GM12878 (cell line): ENCODE results near the gene CDH4. TPM values are rescaled to one million over a fixed set of nuclear protein-coding genes. Genes with fewer than 3 reads are reported as not detected.

ENCODE experiments used
- ATAC-seq: fragments of 200-7000 bp; cut with Tn5 transposase; 3 replicates; pipeline ENCODE4 v1.9.1; 2020; ENCODE audit warnings: mild to moderate bottlenecking, moderate library complexity
- BruUV-seq: library from RNA; stranded (reverse); fragments of 400-500 nt; replicated peaks from 2 replicates; lab custom pipeline; 2021; lab: Mats Ljungman, UMichigan
- CTCF ChIA-PET: fragments of 300-600 bp; sonication (Branson Sonifier 250); formaldehyde crosslinking; extraction: SDS; loops from one replicate; lab custom pipeline; 2021; ENCODE audit warnings: inconsistent platforms; lab: Yijun Ruan, JAX
- POLR2A ChIA-PET: fragments of 350-600 bp; formaldehyde crosslinking; extraction: SDS; loops from one replicate; lab custom pipeline; 2021; ENCODE audit warnings: inconsistent platforms; lab: Charles Lee
- RAD21 ChIA-PET: fragments of 300-600 bp; sonication (Branson Sonifier 250); formaldehyde crosslinking; loops from one replicate; lab custom pipeline; 2023; ENCODE audit warnings: antibody characterized with exemption; ENCODE audit not compliant: unreplicated experiment; lab: Charles Lee
- SMC1A ChIA-PET: fragments of 300-600 bp; sonication (Branson Sonifier 250); formaldehyde crosslinking; loops from one replicate; lab custom pipeline; 2023; ENCODE audit not compliant: unreplicated experiment, uncharacterized antibody; lab: Charles Lee
- DNase-seq: peaks from one replicate; pipeline ENCODE4 v3.0.0-alpha.2; 2011; ENCODE audit warnings: low read depth, low spot score
- FAIRE-seq: peaks from 3 replicates; lab custom pipeline; 2011; peaks lifted over from hg19 to GRCh38; lab: Jason Lieb, UNC
- H2AFZ ChIP-seq: 2 replicates; pipeline ENCODE4 v1.6.0; 2011; ENCODE audit warnings: low read depth, low read length, control low read depth; ENCODE audit not compliant: control insufficient read depth
- H3K27ac ChIP-seq: 2 replicates; pipeline ENCODE4 v1.5.1; 2011; ENCODE audit warnings: control low read depth; ENCODE audit not compliant: control insufficient read depth, insufficient read depth
- H3K27me3 ChIP-seq, 2 experiments: replicated peaks in 1 of 2; 2 replicates each; pipeline versions ENCODE4 v1.6.0 to v1.6.1; 2011; ENCODE audit warnings: low read length in 1 of 2; ENCODE audit not compliant: control insufficient read depth in 2 of 2, insufficient read depth in 2 of 2
- H3K36me3 ChIP-seq, 2 experiments: 2 replicates each; pipeline ENCODE4 v1.5.1; 2011; ENCODE audit warnings: low read length in 1 of 2; ENCODE audit not compliant: control insufficient read depth in 2 of 2, insufficient read depth in 2 of 2
- H3K4me1 ChIP-seq: 2 replicates; pipeline ENCODE4 v1.6.1; 2011; ENCODE audit warnings: mild to moderate bottlenecking, low read length, moderate library complexity, mixed read lengths; ENCODE audit not compliant: control insufficient read depth, insufficient read depth
- H3K4me2 ChIP-seq: 2 replicates; pipeline ENCODE4 v1.6.0; 2011; ENCODE audit warnings: control low read depth; ENCODE audit not compliant: control insufficient read depth, insufficient read depth
- H3K4me3 ChIP-seq: fragments of 200-600 bp; sonication (generic); 2 replicates; pipeline ENCODE4 v1.5.1; 2016
- H3K79me2 ChIP-seq: 2 replicates; pipeline ENCODE4 v1.6.0; 2011; ENCODE audit warnings: low read length; ENCODE audit not compliant: control insufficient read depth, insufficient read depth
- H3K9ac ChIP-seq: 2 replicates; pipeline ENCODE4 v1.8.0; 2011; ENCODE audit warnings: low read length, control low read depth, mixed read lengths; ENCODE audit not compliant: control insufficient read depth, insufficient read depth
- H3K9me3 ChIP-seq: replicated peaks from 3 replicates; pipeline ENCODE4 v1.5.1; 2011; ENCODE audit warnings: mild to moderate bottlenecking, low read length; ENCODE audit not compliant: control insufficient read depth, insufficient read depth
- H4K20me1 ChIP-seq: 2 replicates; pipeline ENCODE4 v1.6.0; 2011; ENCODE audit not compliant: control insufficient read depth, insufficient read depth
- HDAC6 ChIP-seq: fragments of 200-600 bp; sonication (generic); IDR thresholded peaks from one replicate; pipeline ENCODE4 v1.8.0; 2017; ENCODE audit warnings: antibody characterized with exemption; ENCODE audit not compliant: unreplicated experiment
- KDM1A ChIP-seq: fragments of 200-600 bp; sonication (generic); IDR thresholded peaks from 2 replicates; pipeline ENCODE4 v1.6.1; 2016; ENCODE audit warnings: borderline replicate concordance
- LARP7 ChIP-seq: fragments of 450-650 bp; IDR thresholded peaks from 2 replicates; pipeline ENCODE4 v1.6.1; 2017; ENCODE audit warnings: mild to moderate bottlenecking
- MEF2B ChIP-seq: fragments of 450-650 bp; IDR thresholded peaks from 2 replicates; pipeline ENCODE4 v1.6.1; 2018; ENCODE audit warnings: mild to moderate bottlenecking, moderate library complexity; ENCODE audit not compliant: partially characterized antibody, poor library complexity, severe bottlenecking
- NFXL1 ChIP-seq: fragments of 450-650 bp; IDR thresholded peaks from 2 replicates; pipeline ENCODE4 v1.6.1; 2017; ENCODE audit warnings: antibody characterized with exemption, mild to moderate bottlenecking, borderline replicate concordance
- NRF1 ChIP-seq: conservative IDR thresholded peaks from 2 replicates; pipeline ENCODE4 v1.6.1; 2011; ENCODE audit warnings: mild to moderate bottlenecking, low read depth, low read length, improper control_type of control experiment
- PAX5 ChIP-seq: IDR thresholded peaks from 2 replicates; pipeline ENCODE4 v1.6.1; 2011; ENCODE audit warnings: low read depth, low read length, borderline replicate concordance
- PML ChIP-seq: IDR thresholded peaks from 2 replicates; pipeline ENCODE4 v1.6.1; 2012; ENCODE audit warnings: low read length, inconsistent platforms
- RAD51 ChIP-seq: fragments of 450-650 bp; IDR thresholded peaks from 2 replicates; pipeline ENCODE4 v1.6.1; 2016; ENCODE audit warnings: moderate library complexity, mild to moderate bottlenecking, inconsistent platforms
- SRF ChIP-seq, 2 experiments: IDR thresholded peaks; 2 replicates each; pipeline ENCODE4 v1.6.1; 2011; ENCODE audit warnings: low read depth in 2 of 2, low read length in 2 of 2, mild to moderate bottlenecking in 1 of 2, moderate library complexity in 1 of 2
- TARDBP ChIP-seq: IDR thresholded peaks from 2 replicates; pipeline ENCODE4 v1.6.1; 2016; ENCODE audit warnings: borderline replicate concordance
- WRNIP1 ChIP-seq: IDR thresholded peaks from 2 replicates; pipeline ENCODE4 v1.6.1; 2011; ENCODE audit warnings: low read depth, low read length, improper control_type of control experiment, borderline replicate concordance
- ZZZ3 ChIP-seq: IDR thresholded peaks from 2 replicates; pipeline ENCODE4 v1.6.1; 2011; ENCODE audit warnings: low read depth; ENCODE audit not compliant: control insufficient read depth, insufficient read length
- WGBS: methylation state at CpG from one replicate; pipeline ENCODE4 v1.1.6; 2016; ENCODE audit warnings: low lambda C conversion rate; ENCODE audit not compliant: insufficient replicate concordance, insufficient coverage; ENCODE audit errors: missing lambda C conversion rate; 5-methylcytosine and 5-hydroxymethylcytosine counted together
- in situ Hi-C: fragments of 300-500 bp; cut with MboI; formaldehyde crosslinking; loops from 9 replicates; pipeline ENCODE4 v1.14.3; 2018; ENCODE audit warnings: mixed read lengths
- intact Hi-C: fragments of 100-400 bp; cut with micrococcal nuclease; formaldehyde crosslinking; loops from one replicate; pipeline ENCODE4 v1.14.2; 2022; ENCODE audit not compliant: unreplicated experiment
- polyA plus RNA-seq, 11 experiments: library from polyadenylated mRNA; depleted of rRNA in 4 of 11; unstranded in 6 of 11; stranded (reverse) in 5 of 11; fragments of >200 nt; fragmentation: Nextera tagmentation in 4 of 11; fragmentation: Illumina TruSeq in 1 of 11; extraction: Ambion mirVana in 4 of 11; extraction: Trizol in 1 of 11; gene quantifications; 1 replicate in 1 of 11; 2 replicates in 10 of 11; pipeline versions ENCODE4 v1.2.1 to v1.2.3, GENCODE V29; 2011 to 2016; ENCODE audit warnings: inconsistent platforms in 2 of 11, missing spikeins in 2 of 11, low read depth in 1 of 11
- total RNA-seq, 4 experiments: library from RNA; depleted of rRNA in 3 of 4; stranded (reverse); fragments of >200 nt in 3 of 4; fragmentation: Illumina TruSeq in 1 of 4; extraction: Trizol in 1 of 4; gene quantifications; 2 replicates each; pipeline versions ENCODE4 v1.2.1 to v1.2.3, GENCODE V29; 2013 to 2021
- TF ChIP-seq, protein P1 (sequence below): IDR thresholded peaks from 2 replicates; pipeline ENCODE4 v1.6.1; 2012; ENCODE audit warnings: mild to moderate bottlenecking, low read depth, low read length
- TF ChIP-seq, protein P2 (sequence below): IDR thresholded peaks from 2 replicates; pipeline ENCODE4 v1.6.1; 2012; ENCODE audit warnings: low read depth, low read length, improper control_type of control experiment
- TF ChIP-seq, protein P3 (sequence below): fragments of 450-650 bp; IDR thresholded peaks from 2 replicates; pipeline ENCODE4 v1.6.1; 2017; ENCODE audit warnings: mild to moderate bottlenecking, low read depth, inconsistent platforms; ENCODE audit not compliant: poor library complexity, severe bottlenecking
- TF ChIP-seq, protein P4 (sequence below): IDR thresholded peaks from 2 replicates; pipeline ENCODE4 v1.6.1; 2012; ENCODE audit warnings: low read length, inconsistent platforms

CDH4 gene
- total and polyA plus RNA-seq, 10 of the 15 experiments (the other 5 are each of a cell fraction or from before 2014, with no cell fraction given) = not detected

DNA sequence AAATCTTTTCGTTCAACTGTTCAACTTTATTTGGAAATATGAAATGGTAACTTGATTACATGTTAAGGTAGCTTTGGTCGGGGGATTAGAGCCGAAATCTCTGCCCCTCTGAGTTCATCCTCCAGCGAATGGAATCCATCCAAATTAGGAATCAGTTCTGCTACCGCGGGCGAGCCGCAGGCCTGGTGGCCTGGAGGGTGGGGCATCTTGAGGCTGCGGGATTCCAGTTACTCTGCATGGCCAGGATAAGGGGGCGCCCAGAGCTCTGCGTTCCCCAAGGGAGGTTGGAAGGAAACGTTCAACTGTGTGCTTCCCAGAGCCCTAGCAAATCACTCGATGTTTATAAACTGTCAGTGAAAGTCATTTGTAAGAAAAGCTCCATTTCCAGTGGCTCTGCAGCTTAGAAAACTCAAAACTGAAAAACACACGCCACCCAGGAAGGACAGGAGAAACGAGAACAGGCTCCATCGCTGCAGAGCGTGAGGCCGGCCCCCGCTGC, 551.4 kb downstream of the CDH4 start:
- ChIA-PET POLR2A (no interaction called here), CTCF (no interaction called here), RAD21 (interaction anchor here (0.6 kb wide), 1 partner anchor 1207 kb away, joined by 3 read pairs; no protein-coding TSS in a partner anchor), SMC1A (no interaction called here)
- Histone ChIP-seq H3K4me2 (no peak overlapping the region), H3K9me3 (no peaks in the 10 kb centered on the region), H3K36me3 (no peaks in the 10 kb centered on the region), H3K79me2 (no peaks in the 10 kb centered on the region), H4K20me1 (no peaks in the 10 kb centered on the region), H3K4me1 (no peaks in the 10 kb centered on the region), H3K27me3 (no peaks in the 10 kb centered on the region; a peak in 2 of 4 replicates), H3K9ac (no peak overlapping the region), H3K4me3 (no peak overlapping the region), H3K27ac (no peak overlapping the region), H2AFZ (no peak overlapping the region)
- no peak for ATAC-seq
- in situ Hi-C loops (no loop called here), intact Hi-C loops (no loop called here)
- 14% methylated on average over 19 of the region's 19 CpGs for WGBS
- BruUV-seq = no TSS peak
- no peak for FAIRE-seq
- DNase-seq = no peak
- TF ChIP-seq, protein P1, sequence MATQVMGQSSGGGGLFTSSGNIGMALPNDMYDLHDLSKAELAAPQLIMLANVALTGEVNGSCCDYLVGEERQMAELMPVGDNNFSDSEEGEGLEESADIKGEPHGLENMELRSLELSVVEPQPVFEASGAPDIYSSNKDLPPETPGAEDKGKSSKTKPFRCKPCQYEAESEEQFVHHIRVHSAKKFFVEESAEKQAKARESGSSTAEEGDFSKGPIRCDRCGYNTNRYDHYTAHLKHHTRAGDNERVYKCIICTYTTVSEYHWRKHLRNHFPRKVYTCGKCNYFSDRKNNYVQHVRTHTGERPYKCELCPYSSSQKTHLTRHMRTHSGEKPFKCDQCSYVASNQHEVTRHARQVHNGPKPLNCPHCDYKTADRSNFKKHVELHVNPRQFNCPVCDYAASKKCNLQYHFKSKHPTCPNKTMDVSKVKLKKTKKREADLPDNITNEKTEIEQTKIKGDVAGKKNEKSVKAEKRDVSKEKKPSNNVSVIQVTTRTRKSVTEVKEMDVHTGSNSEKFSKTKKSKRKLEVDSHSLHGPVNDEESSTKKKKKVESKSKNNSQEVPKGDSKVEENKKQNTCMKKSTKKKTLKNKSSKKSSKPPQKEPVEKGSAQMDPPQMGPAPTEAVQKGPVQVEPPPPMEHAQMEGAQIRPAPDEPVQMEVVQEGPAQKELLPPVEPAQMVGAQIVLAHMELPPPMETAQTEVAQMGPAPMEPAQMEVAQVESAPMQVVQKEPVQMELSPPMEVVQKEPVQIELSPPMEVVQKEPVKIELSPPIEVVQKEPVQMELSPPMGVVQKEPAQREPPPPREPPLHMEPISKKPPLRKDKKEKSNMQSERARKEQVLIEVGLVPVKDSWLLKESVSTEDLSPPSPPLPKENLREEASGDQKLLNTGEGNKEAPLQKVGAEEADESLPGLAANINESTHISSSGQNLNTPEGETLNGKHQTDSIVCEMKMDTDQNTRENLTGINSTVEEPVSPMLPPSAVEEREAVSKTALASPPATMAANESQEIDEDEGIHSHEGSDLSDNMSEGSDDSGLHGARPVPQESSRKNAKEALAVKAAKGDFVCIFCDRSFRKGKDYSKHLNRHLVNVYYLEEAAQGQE = no peak
- TF ChIP-seq, protein P2, sequence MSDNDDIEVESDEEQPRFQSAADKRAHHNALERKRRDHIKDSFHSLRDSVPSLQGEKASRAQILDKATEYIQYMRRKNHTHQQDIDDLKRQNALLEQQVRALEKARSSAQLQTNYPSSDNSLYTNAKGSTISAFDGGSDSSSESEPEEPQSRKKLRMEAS = no peak
- TF ChIP-seq NRF1 (no peak), PAX5 (no peak), WRNIP1 (no peak), NFXL1 (no peak), PML (no peak), SRF (IDR thresholded peaks at IDR 0.05; ENCODE audit: low read depth in 2 of 2, low read length in 2 of 2) (no peak), RAD51 (no peak), HDAC6 (no peak), KDM1A (no peak), ZZZ3 (no peak), TARDBP (no peak), LARP7 (no peak), MEF2B (no peak)
- TF ChIP-seq, protein P3, sequence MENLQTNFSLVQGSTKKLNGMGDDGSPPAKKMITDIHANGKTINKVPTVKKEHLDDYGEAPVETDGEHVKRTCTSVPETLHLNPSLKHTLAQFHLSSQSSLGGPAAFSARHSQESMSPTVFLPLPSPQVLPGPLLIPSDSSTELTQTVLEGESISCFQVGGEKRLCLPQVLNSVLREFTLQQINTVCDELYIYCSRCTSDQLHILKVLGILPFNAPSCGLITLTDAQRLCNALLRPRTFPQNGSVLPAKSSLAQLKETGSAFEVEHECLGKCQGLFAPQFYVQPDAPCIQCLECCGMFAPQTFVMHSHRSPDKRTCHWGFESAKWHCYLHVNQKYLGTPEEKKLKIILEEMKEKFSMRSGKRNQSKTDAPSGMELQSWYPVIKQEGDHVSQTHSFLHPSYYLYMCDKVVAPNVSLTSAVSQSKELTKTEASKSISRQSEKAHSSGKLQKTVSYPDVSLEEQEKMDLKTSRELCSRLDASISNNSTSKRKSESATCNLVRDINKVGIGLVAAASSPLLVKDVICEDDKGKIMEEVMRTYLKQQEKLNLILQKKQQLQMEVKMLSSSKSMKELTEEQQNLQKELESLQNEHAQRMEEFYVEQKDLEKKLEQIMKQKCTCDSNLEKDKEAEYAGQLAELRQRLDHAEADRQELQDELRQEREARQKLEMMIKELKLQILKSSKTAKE = no peak
- TF ChIP-seq, protein P4, sequence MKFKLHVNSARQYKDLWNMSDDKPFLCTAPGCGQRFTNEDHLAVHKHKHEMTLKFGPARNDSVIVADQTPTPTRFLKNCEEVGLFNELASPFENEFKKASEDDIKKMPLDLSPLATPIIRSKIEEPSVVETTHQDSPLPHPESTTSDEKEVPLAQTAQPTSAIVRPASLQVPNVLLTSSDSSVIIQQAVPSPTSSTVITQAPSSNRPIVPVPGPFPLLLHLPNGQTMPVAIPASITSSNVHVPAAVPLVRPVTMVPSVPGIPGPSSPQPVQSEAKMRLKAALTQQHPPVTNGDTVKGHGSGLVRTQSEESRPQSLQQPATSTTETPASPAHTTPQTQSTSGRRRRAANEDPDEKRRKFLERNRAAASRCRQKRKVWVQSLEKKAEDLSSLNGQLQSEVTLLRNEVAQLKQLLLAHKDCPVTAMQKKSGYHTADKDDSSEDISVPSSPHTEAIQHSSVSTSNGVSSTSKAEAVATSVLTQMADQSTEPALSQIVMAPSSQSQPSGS = no peak
